ENCODE measurements around the gene IMMP2L. TPM values are rescaled to one million over a fixed set of nuclear protein-coding genes. Genes with fewer than 3 reads are reported as not detected.

Gene IMMP2L
- total and polyA plus RNA-seq, 2 donors (not counting 3 experiments of a cell fraction or from before 2014, with no cell fraction given), result 9.9 to 11.8 TPM

DNA sequence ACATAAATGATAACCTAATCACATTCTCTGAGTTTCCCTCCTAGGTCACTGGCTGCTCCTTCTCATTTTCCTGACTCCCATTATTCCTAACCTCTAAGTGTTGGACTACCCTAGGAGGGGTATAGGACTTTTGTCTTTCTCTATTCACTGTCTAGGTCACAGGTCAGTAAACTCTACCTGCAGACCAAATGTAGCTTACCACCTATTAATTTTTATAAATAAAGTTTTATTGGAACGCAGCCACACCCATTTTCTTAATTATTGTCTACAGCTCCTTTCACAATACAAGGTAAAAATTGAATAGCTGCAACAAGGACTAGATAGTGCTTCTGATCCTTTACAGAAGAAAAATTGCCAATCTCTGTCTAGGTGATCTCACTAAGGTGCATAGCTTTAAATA is 156.7 kb downstream of the IMMP2L start:
- FAIRE-seq, result no peak
- TF ChIP-seq GATA2 (IDR thresholded peaks at IDR 0.05; ENCODE audit: insufficient read depth, insufficient read length, low read depth, low read length) (no peak), MAX (IDR thresholded peaks at IDR 0.05; ENCODE audit: insufficient read depth, insufficient read length) (no peak), POLR2A (IDR thresholded peaks at IDR 0.05; ENCODE audit: low read depth, low read length) (no peak), FOS (IDR thresholded peaks at IDR 0.05; ENCODE audit: borderline replicate concordance, insufficient read depth, low read length) (no peak), MYC (IDR thresholded peaks at IDR 0.05; ENCODE audit: low read depth, low read length) (no peak), EZH2 (IDR thresholded peaks at IDR 0.05; ENCODE audit: borderline replicate concordance, low read depth, low read length, severe bottlenecking) (no peak), CTCF (IDR thresholded peaks at IDR 0.05; ENCODE audit: extremely low read depth in 1 of 2, insufficient read depth in 1 of 2, low read depth in 1 of 2, low read length in 2 of 2) (no peak), JUN (IDR thresholded peaks at IDR 0.05; ENCODE audit: borderline replicate concordance, insufficient read depth, insufficient read length, low read depth) (no peak), POLR2AphosphoS5 (IDR thresholded peaks at IDR 0.05; ENCODE audit: insufficient read depth, low read depth, low read length) (no peak)
- POLR2A ChIA-PET, result no interaction called here
- Histone ChIP-seq H3K9me1 (replicated peaks; ENCODE audit: control insufficient read depth, extremely low read depth, insufficient read depth, low read length) (no peaks in the 10 kb centered on the region), H3K36me3 (ENCODE audit: control insufficient read depth in 2 of 2, extremely low read depth in 1 of 2, insufficient read depth in 2 of 2, low read length in 2 of 2) (no peaks in the 10 kb centered on the region), H3K4me1 (ENCODE audit: control insufficient read depth, extremely low read depth, insufficient read depth, low read length) (no peaks in the 10 kb centered on the region), H3K4me2 (ENCODE audit: insufficient read depth, low read length) (no peak overlapping the region), H3K9ac (replicated peaks; ENCODE audit: extremely low read depth, insufficient read depth, low read length) (no peak overlapping the region), H3K79me2 (ENCODE audit: control insufficient read depth, insufficient read depth, low read length) (no peaks in the 10 kb centered on the region), H3K27me3 (ENCODE audit: control insufficient read depth in 2 of 2, insufficient read depth in 2 of 2, low read length in 2 of 2) (no peaks in the 10 kb centered on the region), H2AFZ (ENCODE audit: low read depth, low read length) (no peak overlapping the region), H3K27ac (ENCODE audit: insufficient read depth, low read depth, low read length) (no peak overlapping the region), H3K4me3 (replicated peaks in 1 of 3; ENCODE audit: insufficient read depth in 1 of 3, low read depth in 1 of 3, low read length in 3 of 3) (no peak overlapping the region), H3K9me3 (replicated peaks; ENCODE audit: control insufficient read depth, insufficient read depth, low read length) (no peaks in the 10 kb centered on the region), H4K20me1 (replicated peaks; ENCODE audit: control insufficient read depth, extremely low read depth, insufficient read depth, low read length) (no peaks in the 10 kb centered on the region)
- intact Hi-C loops (cut with micrococcal nuclease) (no loop called here), dilution Hi-C loops (cut with MboI; ENCODE audit: extremely low pct_ligation_motif_present, low sequenced_read_pairs) (no loop called here)
- no TSS peak for BruUV-seq (replicated peaks)
- CTCF ChIA-PET, result interaction anchor here (2.1 kb wide), 2 partner anchors 9 to 12 kb away, joined by 6 to 10 read pairs; no protein-coding TSS in a partner anchor
- DNase-seq (ENCODE audit: low read depth, low spot score), result no peak
